IMR-90 (cell line): ENCODE measurements around the gene WDR27. TPM values are rescaled to one million over a fixed set of nuclear protein-coding genes. Genes with fewer than 3 reads are reported as not detected.

Experiments used
- ATAC-seq: fragments of 200-7000 bp; cut with Tn5 transposase; 2 replicates; pipeline ENCODE4 v1.9.1; 2020; ENCODE audit warnings: low read depth, mild to moderate bottlenecking, moderate library complexity
- BruUV-seq: library from RNA; stranded (reverse); fragments of 400-500 nt; replicated peaks from 2 replicates; lab custom pipeline; 2021; lab: Mats Ljungman, UMichigan
- CTCF ChIA-PET: fragments of 300-600 bp; formaldehyde crosslinking; extraction: SDS; loops from one replicate; lab custom pipeline; 2021; ENCODE audit warnings: antibody characterized with exemption; lab: Yijun Ruan, JAX
- POLR2A ChIA-PET: fragments of 300-600 bp; sonication (Branson Sonifier 250); formaldehyde crosslinking; loops from one replicate; lab custom pipeline; 2022; ENCODE audit warnings: antibody characterized with exemption; ENCODE audit not compliant: unreplicated experiment; lab: Charles Lee
- DNase-seq: peaks from one replicate; pipeline ENCODE4 v3.0.0; 2013
- H2AFZ ChIP-seq: replicated peaks from 2 replicates; pipeline ENCODE3; 2013; ENCODE audit warnings: low read length, mild to moderate bottlenecking; ENCODE audit not compliant: poor library complexity
- H2AK5ac ChIP-seq: 2 replicates; pipeline ENCODE4 v1.6.1; 2013; ENCODE audit warnings: low read depth, low read length, inconsistent platforms
- H2AK9ac ChIP-seq: replicated peaks from 2 replicates; pipeline ENCODE3; 2013; ENCODE audit warnings: mild to moderate bottlenecking, low read depth, low read length, moderate library complexity; ENCODE audit not compliant: poor library complexity
- H2BK120ac ChIP-seq: 2 replicates; pipeline ENCODE4 v1.6.1; 2013; ENCODE audit warnings: low read depth, low read length, inconsistent platforms
- H2BK15ac ChIP-seq: 3 replicates; pipeline ENCODE4 v1.6.1; 2013; ENCODE audit warnings: low read depth, low read length, inconsistent platforms
- H2BK20ac ChIP-seq: 2 replicates; pipeline ENCODE4 v1.6.1; 2013; ENCODE audit warnings: low read depth, mild to moderate bottlenecking, inconsistent platforms, low read length, moderate library complexity
- H2BK5ac ChIP-seq: 2 replicates; pipeline ENCODE4 v1.6.1; 2013; ENCODE audit warnings: mild to moderate bottlenecking, low read depth, low read length, inconsistent platforms; ENCODE audit not compliant: poor library complexity, severe bottlenecking
- H3K14ac ChIP-seq: replicated peaks from 2 replicates; pipeline ENCODE4 v1.6.1; 2013; ENCODE audit warnings: low read depth, low read length, inconsistent platforms
- H3K18ac ChIP-seq: 2 replicates; pipeline ENCODE4 v1.6.1; 2013; ENCODE audit warnings: low read depth, low read length, control low read depth
- H3K23ac ChIP-seq: 2 replicates; pipeline ENCODE4 v1.6.1; 2013; ENCODE audit warnings: low read depth, low read length, inconsistent platforms
- H3K27ac ChIP-seq: 2 replicates; pipeline ENCODE4 v1.5.1; 2013; ENCODE audit warnings: mild to moderate bottlenecking, control low read depth, low read length; ENCODE audit not compliant: insufficient read depth
- H3K27me3 ChIP-seq: 2 replicates; pipeline ENCODE4 v1.6.1; 2013; ENCODE audit warnings: low read length; ENCODE audit not compliant: control insufficient read depth, insufficient read depth
- H3K36me3 ChIP-seq: 2 replicates; pipeline ENCODE4 v1.6.1; 2013; ENCODE audit warnings: low read length, mixed read lengths; ENCODE audit not compliant: control insufficient read depth, insufficient read depth
- H3K4ac ChIP-seq: 2 replicates; pipeline ENCODE4 v1.6.1; 2013; ENCODE audit warnings: low read depth, low read length, inconsistent platforms
- H3K4me1 ChIP-seq: 2 replicates; pipeline ENCODE4 v1.6.1; 2013; ENCODE audit warnings: low read length, mixed read lengths; ENCODE audit not compliant: control insufficient read depth, insufficient read depth
- H3K4me2 ChIP-seq: 2 replicates; pipeline ENCODE4 v1.6.1; 2013; ENCODE audit warnings: low read depth, mild to moderate bottlenecking, control low read depth, low read length, moderate library complexity
- H3K4me3 ChIP-seq: 2 replicates; pipeline ENCODE4 v1.5.1; 2013; ENCODE audit warnings: low read depth, mild to moderate bottlenecking, control low read depth, low read length, moderate library complexity; ENCODE audit not compliant: insufficient read depth
- H3K56ac ChIP-seq: 2 replicates; pipeline ENCODE4 v1.6.1; 2013; ENCODE audit warnings: low read length, inconsistent platforms; ENCODE audit not compliant: insufficient read depth; ENCODE audit errors: extremely low read depth
- H3K79me1 ChIP-seq, 2 experiments: 2 replicates each; pipeline ENCODE4 v1.6.1; 2013; ENCODE audit warnings: low read length in 2 of 2, inconsistent platforms in 1 of 2, low read depth in 1 of 2
- H3K9ac ChIP-seq: 2 replicates; pipeline ENCODE4 v1.6.1; 2013; ENCODE audit warnings: low read depth, low read length, control low read depth
- H3K9me1 ChIP-seq: 2 replicates; pipeline ENCODE4 v1.6.1; 2013; ENCODE audit warnings: low read length, inconsistent platforms; ENCODE audit not compliant: insufficient read depth
- H3K9me3 ChIP-seq: 2 replicates; pipeline ENCODE4 v1.6.1; 2013; ENCODE audit warnings: low read length; ENCODE audit not compliant: control insufficient read depth, insufficient read depth
- H4K20me1 ChIP-seq: 2 replicates; pipeline ENCODE4 v1.6.1; 2013; ENCODE audit warnings: low read length, inconsistent platforms; ENCODE audit not compliant: insufficient read depth
- H4K5ac ChIP-seq: 2 replicates; pipeline ENCODE4 v1.6.1; 2013; ENCODE audit warnings: mild to moderate bottlenecking, low read depth, low read length, control low read depth
- H4K8ac ChIP-seq, 2 experiments: 2 replicates each; pipeline ENCODE4 v1.6.1; 2013; ENCODE audit warnings: low read depth in 2 of 2, low read length in 2 of 2, control low read depth in 1 of 2, inconsistent platforms in 1 of 2
- H4K91ac ChIP-seq: 2 replicates; pipeline ENCODE4 v1.6.1; 2013; ENCODE audit warnings: low read depth, low read length, inconsistent platforms; ENCODE audit not compliant: insufficient read depth
- BHLHE40 ChIP-seq: fragments of 150-350 bp; IDR thresholded peaks from 2 replicates; pipeline ENCODE4 v1.6.1; 2016; ENCODE audit warnings: mild to moderate bottlenecking, low read depth, low read length
- CEBPB ChIP-seq: IDR thresholded peaks from 2 replicates; pipeline ENCODE4 v1.6.1; 2012; ENCODE audit warnings: low read depth, low read length, improper control_type of control experiment
- CHD1 ChIP-seq: IDR thresholded peaks from 2 replicates; pipeline ENCODE4 v1.6.1; 2012; ENCODE audit warnings: low read depth, low read length, improper control_type of control experiment
- CTCF ChIP-seq: conservative IDR thresholded peaks from 2 replicates; pipeline ENCODE4 v1.5.1; 2012; ENCODE audit warnings: mild to moderate bottlenecking, low read depth, low read length, improper control_type of control experiment
- ELK1 ChIP-seq: fragments of 150-350 bp; IDR thresholded peaks from 2 replicates; pipeline ENCODE4 v1.6.1; 2016; ENCODE audit warnings: low read depth, mild to moderate bottlenecking, low read length, moderate library complexity, borderline replicate concordance
- FOS ChIP-seq: fragments of 150-350 bp; IDR thresholded peaks from 2 replicates; pipeline ENCODE4 v1.6.1; 2016; ENCODE audit warnings: low read depth, low read length
- MAFK ChIP-seq: IDR thresholded peaks from 2 replicates; pipeline ENCODE4 v1.6.1; 2012; ENCODE audit warnings: low read depth, low read length, improper control_type of control experiment
- MAZ ChIP-seq: IDR thresholded peaks from 2 replicates; pipeline ENCODE4 v1.6.1; 2012; ENCODE audit warnings: low read depth, mild to moderate bottlenecking, low read length, improper control_type of control experiment, moderate library complexity, borderline replicate concordance
- MXI1 ChIP-seq: IDR thresholded peaks from 2 replicates; pipeline ENCODE4 v1.6.1; 2012; ENCODE audit warnings: low read depth, mild to moderate bottlenecking, low read length, moderate library complexity, borderline replicate concordance
- NFE2L2 ChIP-seq: fragments of 150-350 bp; IDR thresholded peaks from 2 replicates; pipeline ENCODE4 v1.6.1; 2016; ENCODE audit warnings: low read depth, mild to moderate bottlenecking, low read length
- POLR2A ChIP-seq: IDR thresholded peaks from 2 replicates; pipeline ENCODE4 v1.6.1; 2012; ENCODE audit warnings: mild to moderate bottlenecking, low read depth, low read length
- RAD21 ChIP-seq: IDR thresholded peaks from 2 replicates; pipeline ENCODE4 v1.6.1; 2012; ENCODE audit warnings: low read length, improper control_type of control experiment
- RCOR1 ChIP-seq: IDR thresholded peaks from 2 replicates; pipeline ENCODE4 v1.6.1; 2012; ENCODE audit warnings: mild to moderate bottlenecking, low read length, improper control_type of control experiment; ENCODE audit not compliant: insufficient replicate concordance
- RFX5 ChIP-seq: IDR thresholded peaks from 2 replicates; pipeline ENCODE4 v1.8.0; 2012; ENCODE audit warnings: low read depth, mild to moderate bottlenecking, low read length, moderate library complexity
- SMC3 ChIP-seq: fragments of 150-350 bp; IDR thresholded peaks from 2 replicates; pipeline ENCODE4 v1.6.1; 2016; ENCODE audit warnings: low read depth, mild to moderate bottlenecking, antibody characterized with exemption, low read length, moderate library complexity
- USF2 ChIP-seq: fragments of 150-350 bp; IDR thresholded peaks from 2 replicates; pipeline ENCODE4 v1.6.1; 2017; ENCODE audit warnings: mild to moderate bottlenecking, antibody characterized with exemption, low read length, low read depth
- WGBS, 2 experiments: methylation state at CpG; one replicate each; pipeline versions ENCODE4 v1.1.5 to v1.1.7; 2013; ENCODE audit warnings: missing lambda C conversion rate in 2 of 2; ENCODE audit not compliant: insufficient read length in 1 of 2; ENCODE audit errors: extremely low coverage in 2 of 2; 5-methylcytosine and 5-hydroxymethylcytosine counted together
- dilution Hi-C: fragments of 300-500 bp; cut with HindIII; formaldehyde crosslinking; loops from one replicate; pipeline ENCODE4 v1.14.3; 2018; ENCODE audit warnings: low sequenced_read_pairs; ENCODE audit not compliant: unreplicated experiment
- in situ Hi-C: fragments of 300-500 bp; cut with MboI; formaldehyde crosslinking; loops from 3 replicates; pipeline ENCODE4 v1.14.3; 2019; ENCODE audit warnings: low sequenced_read_pairs, inconsistent platforms, mixed read lengths
- intact Hi-C: fragments of 100-400 bp; cut with micrococcal nuclease; formaldehyde crosslinking; loops from 2 replicates; pipeline ENCODE4 v1.10.0; 2022
- polyA plus RNA-seq, 3 experiments: library from polyadenylated mRNA; depleted of rRNA; stranded (reverse); fragments of >200 nt; gene quantifications; 2 replicates each; pipeline ENCODE4 v1.2.3, GENCODE V29; 2012; ENCODE audit warnings: low replicate concordance in 1 of 3
- total RNA-seq: library from RNA; depleted of rRNA; stranded (reverse); fragments of >200 nt; gene quantifications from 2 replicates; pipeline ENCODE4 v1.2.3, GENCODE V29; 2012

Gene WDR27
- total and polyA plus RNA-seq, 2 of the 4 experiments (the other 2 are of a cell fraction) = 7.0 to 18.5 TPM

DNA sequence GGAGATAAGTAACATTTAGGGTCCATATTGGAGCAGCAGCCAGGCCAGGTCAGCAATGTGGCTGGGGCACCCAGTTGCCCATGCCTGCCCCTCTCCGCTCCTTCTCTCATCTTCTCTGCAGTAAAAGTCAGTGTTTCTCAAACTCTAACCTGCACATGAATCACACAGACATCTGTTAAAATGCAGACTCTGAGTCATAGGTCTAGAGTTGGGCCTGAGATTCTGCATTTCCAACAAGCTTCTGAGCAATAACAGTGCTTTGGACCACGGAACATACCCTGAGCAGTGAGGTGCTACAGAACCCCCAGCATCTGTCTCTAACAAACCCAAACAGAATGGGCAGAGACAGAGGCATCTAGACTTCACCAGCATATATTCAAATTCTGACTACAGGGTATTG lies 12.3 kb upstream of the WDR27 start:
- Histone ChIP-seq H2BK20ac (no peak overlapping the region), H3K23ac (no peak overlapping the region), H2AK5ac (no peak overlapping the region), H3K4me2 (no peak overlapping the region), H2BK15ac (no peak overlapping the region), H3K9ac (no peak overlapping the region), H3K4me3 (no peak overlapping the region), H3K4ac (no peak overlapping the region), H3K9me1 (no peaks in the 10 kb centered on the region), H3K14ac (no peak overlapping the region), H3K9me3 (no peaks in the 10 kb centered on the region), H2BK120ac (no peak overlapping the region), H3K79me1 (peaks cover 12 to 18% of the 10 kb centered on the region in 2 experiments), H4K8ac (no peak overlapping the region), H3K27ac (no peak overlapping the region), H3K56ac (no peak overlapping the region), H3K4me1 (no peaks in the 10 kb centered on the region), H2AFZ (no peak overlapping the region), H4K20me1 (peaks cover 3% of the 10 kb centered on the region; the same call in 1 of the 2 replicates), H3K18ac (no peak overlapping the region), H3K36me3 (peaks cover 45% of the 10 kb centered on the region), H3K27me3 (no peaks in the 10 kb centered on the region), H2BK5ac (no peak overlapping the region), H4K5ac (no peak overlapping the region), H2AK9ac (no peak overlapping the region), H4K91ac (no peak overlapping the region)
- ChIA-PET POLR2A (no interaction called here), CTCF (interaction anchor here (1.6 kb wide), 1 partner anchor 32 kb away, joined by 3 read pairs; no protein-coding TSS in a partner anchor)
- intact Hi-C loops = no loop called here
- TF ChIP-seq POLR2A (no peak), SMC3 (no peak), FOS (no peak), USF2 (no peak), MAFK (no peak), MAZ (no peak), CTCF (no peak), RFX5 (no peak), MXI1 (no peak), NFE2L2 (no peak), CHD1 (no peak), RAD21 (no peak), ELK1 (no peak), CEBPB (no peak), RCOR1 (no peak), BHLHE40 (no peak)
- no TSS peak for BruUV-seq
- DNase-seq (peak; percentile 33), ATAC-seq (no peak)
- WGBS, 2 experiments = 100% methylated on average over 1 of the region's 2 CpGs; no CpG with 5 or more reads in 1 of the 2 experiments
- dilution Hi-C loops = no loop called here
- in situ Hi-C loops = loop anchor here (10.0 kb wide), 1 partner anchor 821 kb away; no protein-coding TSS in a partner anchor
